Neutrophil (primary cell): ENCODE results near the gene GLE1.

ENCODE experiments used
- H3K27ac ChIP-seq: fragments of 200-600 bp; sonication (generic); 2 replicates; pipeline ENCODE4 v1.5.1; 2016; ENCODE audit warnings: mild to moderate bottlenecking, moderate library complexity
- H3K27me3 ChIP-seq: fragments of 200-600 bp; sonication (generic); 2 replicates; pipeline ENCODE4 v1.6.0; 2016; ENCODE audit warnings: mild to moderate bottlenecking
- H3K36me3 ChIP-seq: fragments of 200-600 bp; sonication (generic); 2 replicates; pipeline ENCODE4 v1.5.1; 2017
- H3K4me1 ChIP-seq, 2 experiments: fragments of 200-600 bp in 1 of 2; sonication (generic) in 1 of 2; 1 replicate in 1 of 2; 2 replicates in 1 of 2; pipeline versions ENCODE4 v1.5.1 to v1.6.1; 2013 to 2016; ENCODE audit warnings: low read depth in 1 of 2, low read length in 1 of 2, mild to moderate bottlenecking in 1 of 2, moderate library complexity in 1 of 2; ENCODE audit not compliant: control insufficient read depth in 1 of 2, insufficient read depth in 1 of 2
- H3K4me3 ChIP-seq, 2 experiments: fragments of 200-600 bp in 1 of 2; sonication (generic) in 1 of 2; 1 replicate in 1 of 2; 2 replicates in 1 of 2; pipeline ENCODE4 v1.5.1; 2013 to 2016; ENCODE audit warnings: low read depth in 1 of 2, low read length in 1 of 2, mild to moderate bottlenecking in 1 of 2, moderate library complexity in 1 of 2
- H3K9me3 ChIP-seq: fragments of 200-600 bp; sonication (generic); 2 replicates; pipeline ENCODE4 v1.5.1; 2016
- CTCF ChIP-seq: fragments of 200-600 bp; sonication (generic); IDR thresholded peaks from 2 replicates; pipeline ENCODE4 v1.5.1; 2016; ENCODE audit warnings: antibody characterized with exemption

The GLE1 gene

GRCh38 chr9:128588581-128589233 lies 84.2 kb downstream of the GLE1 start:
- Histone ChIP-seq H3K27me3 (no peaks in the 10 kb centered on the region), H3K36me3 (peaks cover 99% of the 10 kb centered on the region), H3K4me1 (no peaks in the 10 kb centered on the region), H3K27ac (no peak overlapping the region), H3K4me3 (no peak overlapping the region), H3K9me3 (no peaks in the 10 kb centered on the region)
- TF ChIP-seq CTCF, result no peak
